Measurements from ENCODE around the gene MAN2B1. TPM values are rescaled to one million over a fixed set of nuclear protein-coding genes. Genes with fewer than 3 reads are reported as not detected.

MAN2B1 gene
- total RNA-seq (2014; rRNA removed; shearing (Covaris generic)), result 50.7 and 54.4 TPM in 2 replicates

DNA sequence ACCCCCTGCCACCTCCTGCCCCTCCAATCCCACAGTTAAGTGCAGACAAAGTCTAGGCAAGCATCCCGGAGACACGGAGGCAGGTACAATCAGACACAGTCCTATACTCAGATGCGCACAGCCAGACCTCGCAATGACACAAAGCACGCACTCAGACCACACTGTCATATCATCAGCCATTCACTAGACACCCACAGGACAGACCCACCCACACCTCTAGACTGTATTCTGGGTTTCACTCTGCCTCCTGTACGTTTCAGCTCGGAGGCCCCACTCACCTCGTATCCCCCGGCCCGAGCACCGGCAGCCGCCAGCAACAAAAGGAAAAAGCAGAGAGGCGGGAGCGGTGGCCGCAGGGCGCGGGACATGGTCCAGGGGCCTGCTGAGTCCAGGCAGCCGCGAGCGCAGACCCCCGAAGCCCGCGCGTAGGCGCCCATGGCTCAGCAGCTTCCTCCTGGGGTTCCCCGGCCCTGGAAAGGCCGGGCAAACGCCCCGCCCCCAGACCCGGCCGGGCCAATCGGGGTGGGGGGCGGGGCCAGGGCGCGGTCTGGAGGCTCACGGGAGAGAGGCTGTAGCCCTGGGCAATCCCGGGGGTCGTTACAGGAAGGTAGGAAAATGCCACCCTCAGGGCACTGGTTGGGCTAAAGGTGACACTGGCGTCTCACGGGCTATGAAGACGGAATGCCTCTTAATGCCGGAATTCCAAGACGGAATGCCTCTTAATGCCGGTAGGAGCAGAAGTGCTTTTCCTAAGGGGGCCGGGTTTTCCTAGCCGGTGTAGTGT lies at the start of gene MAN2B1, which contains the start of gene WDR83:
Gene MAN2B1 (minus strand): TSS at position 478 of the 784 bp plus-strand sequence. CDS start 41 bp downstream, at position 437.
Gene WDR83 (plus strand): TSS at position 543 of the 784 bp plus-strand sequence. CDS start 2,984 bp downstream, outside the sequence.

GRCh38 chr19:12696366-12697335 lies 30.1 kb upstream of the MAN2B1 start, which contains the start of gene FBXW9:
Gene FBXW9 (minus strand): TSS chr19:12696631. CDS start chr19:12696581, 50 bp downstream.

GRCh38 chr19:12687496-12688196 lies 21.1 kb upstream of the MAN2B1 start, which contains the start of gene GNG14:
Gene GNG14 (plus strand): TSS chr19:12687998. CDS start chr19:12688049, 51 bp downstream.

GRCh38 chr19:12681074-12681987 lies 14.8 kb upstream of the MAN2B1 start, which contains the start of gene DHPS:
Gene DHPS (minus strand): TSS chr19:12681880. CDS start chr19:12681766, 114 bp downstream.

GRCh38 chr19:12610540-12611360 lies 55.8 kb downstream of the MAN2B1 start, which contains the start of the genes ZNF490 and ZNF791:
Gene ZNF490 (minus strand): TSS chr19:12610813. CDS start chr19:12610680, 133 bp downstream.
Gene ZNF791 (plus strand): TSS chr19:12610920. CDS start chr19:12611080, 160 bp downstream.

Small RNAs within 50 kb of the gene (small RNA-seq; reads per million reads assigned to genes)
- 311 reads per million, percentile 98 among the genes with 10 or more reads in this experiment for gene SNORD41

Other genes with a start within 250 kb of the MAN2B1 start
- 2.2 and 2.5 TPM in 2 replicates for gene ZNF443, start 225.7 kb downstream of the MAN2B1 start, total RNA-seq (2014; rRNA removed; shearing (Covaris generic))
- 0.45 and 0.98 TPM in 2 replicates for gene ZNF709, start 181.9 kb downstream of the MAN2B1 start, total RNA-seq (2014; rRNA removed; shearing (Covaris generic))
- 3.4 TPM in 2 replicates for gene ZNF564, start 115.3 kb downstream of the MAN2B1 start, total RNA-seq (2014; rRNA removed; shearing (Covaris generic))
- 8.4 and 12.2 TPM in 2 replicates for gene ZNF490, start 55.9 kb downstream of the MAN2B1 start, total RNA-seq (2014; rRNA removed; shearing (Covaris generic))
- 12.5 and 16.3 TPM in 2 replicates for gene ZNF791, start 55.8 kb downstream of the MAN2B1 start, total RNA-seq (2014; rRNA removed; shearing (Covaris generic))
- 52.2 and 53.5 TPM in 2 replicates for gene WDR83, start 65 bp upstream of the MAN2B1 start, total RNA-seq (2014; rRNA removed; shearing (Covaris generic))
- 193 and 202 TPM in 2 replicates for gene DHPS, start 15.1 kb upstream of the MAN2B1 start, total RNA-seq (2014; rRNA removed; shearing (Covaris generic))
- gene GNG14, start 21.3 kb upstream of the MAN2B1 start, total RNA-seq (2014; rRNA removed; shearing (Covaris generic)), result 2.1 TPM in 1 of 2 replicates, not detected in the other
- gene FBXW9, start 29.9 kb upstream of the MAN2B1 start, total RNA-seq (2014; rRNA removed; shearing (Covaris generic)), result 34.6 and 41.0 TPM in 2 replicates
- 39.9 and 41.8 TPM in 2 replicates for gene TNPO2, start 57.2 kb upstream of the MAN2B1 start, total RNA-seq (2014; rRNA removed; shearing (Covaris generic))
- 639 and 708 TPM in 2 replicates for gene TRIR, start 67.9 kb upstream of the MAN2B1 start, total RNA-seq (2014; rRNA removed; shearing (Covaris generic))
- gene GET3, start 70.8 kb upstream of the MAN2B1 start, total RNA-seq (2014; rRNA removed; shearing (Covaris generic)), result 128 and 132 TPM in 2 replicates
- not detected in 2 replicates for gene BEST2, start 85.0 kb upstream of the MAN2B1 start, total RNA-seq (2014; rRNA removed; shearing (Covaris generic))
- 21.1 and 25.3 TPM in 2 replicates for gene HOOK2, start 108.8 kb upstream of the MAN2B1 start, total RNA-seq (2014; rRNA removed; shearing (Covaris generic))
- 171 and 236 TPM in 2 replicates for gene JUNB, start 124.7 kb upstream of the MAN2B1 start, total RNA-seq (2014; rRNA removed; shearing (Covaris generic))
- 319 and 370 TPM in 2 replicates for gene PRDX2, start 135.1 kb upstream of the MAN2B1 start, total RNA-seq (2014; rRNA removed; shearing (Covaris generic))
- not detected in 2 replicates for gene THSD8, start 135.3 kb upstream of the MAN2B1 start, total RNA-seq (2014; rRNA removed; shearing (Covaris generic))
- 96.4 and 96.8 TPM in 2 replicates for gene RNASEH2A, start 139.8 kb upstream of the MAN2B1 start, total RNA-seq (2014; rRNA removed; shearing (Covaris generic))
- gene RTBDN, start 167.8 kb upstream of the MAN2B1 start, total RNA-seq (2014; rRNA removed; shearing (Covaris generic)), result not detected in 2 replicates
- gene MAST1, start 171.8 kb upstream of the MAN2B1 start, total RNA-seq (2014; rRNA removed; shearing (Covaris generic)), result 0.45 and 2.2 TPM in 2 replicates
- 47.9 and 68.7 TPM in 2 replicates for gene DNASE2, start 214.7 kb upstream of the MAN2B1 start, total RNA-seq (2014; rRNA removed; shearing (Covaris generic))
- gene KLF1, start 220.5 kb upstream of the MAN2B1 start, total RNA-seq (2014; rRNA removed; shearing (Covaris generic)), result not detected in 2 replicates
- gene GCDH, start 224.4 kb upstream of the MAN2B1 start, total RNA-seq (2014; rRNA removed; shearing (Covaris generic)), result 39.7 and 47.5 TPM in 2 replicates

All from A375 (cell line).